Esophagus squamous epithelium (tissue), 5 donors: Measurements from ENCODE around the gene CABP2. TPM values are rescaled to one million over a fixed set of nuclear protein-coding genes. Genes with fewer than 3 reads are reported as not detected.

Experiments used
- DNase-seq: peaks from one replicate; lab custom pipeline; 2025; lab: John Stamatoyannopoulos, UW
- H3K27ac ChIP-seq, 4 donors: fragments of 200-600 bp; sonication (generic); one replicate each; pipeline ENCODE4 v1.5.1; 2016 to 2019; ENCODE audit warnings: mild to moderate bottlenecking in 1 of 4
- H3K27me3 ChIP-seq, 4 donors: fragments of 200-600 bp; sonication (generic); 1 replicate in 3 of 4; 2 replicates in 1 of 4; pipeline versions ENCODE4 v1.5.1 to v1.6.0; 2017 to 2021; ENCODE audit warnings: antibody characterized with exemption in 1 of 4
- H3K36me3 ChIP-seq, 3 donors: fragments of 200-600 bp; sonication (generic); one replicate each; pipeline ENCODE4 v1.5.1; 2016 to 2019
- H3K4me1 ChIP-seq, 3 donors: fragments of 200-600 bp; sonication (generic); one replicate each; pipeline ENCODE4 v1.5.1; 2017 to 2019
- H3K4me3 ChIP-seq, 4 donors: fragments of 200-600 bp; sonication (generic); 1 replicate in 3 of 4; 2 replicates in 1 of 4; pipeline ENCODE4 v1.5.1; 2016 to 2019; ENCODE audit warnings: mild to moderate bottlenecking in 2 of 4, moderate library complexity in 1 of 4
- H3K9me3 ChIP-seq, 3 donors: fragments of 200-600 bp; sonication (generic); one replicate each; pipeline ENCODE4 v1.5.1; 2016 to 2019
- POLR2A ChIP-seq, 4 donors: fragments of 450-650 bp; IDR thresholded peaks; one replicate each; pipeline ENCODE4 v1.6.1; 2017; ENCODE audit warnings: antibody characterized with exemption in 4 of 4, mild to moderate bottlenecking in 4 of 4, moderate library complexity in 3 of 4
- WGBS, 2 donors: methylation state at CpG; one replicate each; pipeline ENCODE4 v1.1.5; 2018; 5-methylcytosine and 5-hydroxymethylcytosine counted together
- intact Hi-C: fragments of 100-400 bp; cut with DNase I; formaldehyde crosslinking; loops from one replicate; pipeline ENCODE4 v1.15.0; 2022
- total RNA-seq, 4 donors: library from RNA; depleted of rRNA; stranded (reverse); fragments of >200 nt; gene quantifications; one replicate each; pipeline ENCODE4 v1.1.0, GENCODE V29; 2016
- TF ChIP-seq, protein P1 (sequence below), 6 experiments: fragments of 450-650 bp in 4 of 6; fragments of 200-600 bp in 2 of 6; sonication (generic) in 2 of 6; IDR thresholded peaks; one replicate each; pipeline ENCODE4 v1.5.1; 2016 to 2019; ENCODE audit warnings: antibody characterized with exemption in 6 of 6, mild to moderate bottlenecking in 4 of 6, moderate library complexity in 4 of 6
- donor health status: DM: yes; HTN: yes; CAD: no.

The CABP2 gene
- total RNA-seq, 4 donors from 2014 or later = not detected

DNA sequence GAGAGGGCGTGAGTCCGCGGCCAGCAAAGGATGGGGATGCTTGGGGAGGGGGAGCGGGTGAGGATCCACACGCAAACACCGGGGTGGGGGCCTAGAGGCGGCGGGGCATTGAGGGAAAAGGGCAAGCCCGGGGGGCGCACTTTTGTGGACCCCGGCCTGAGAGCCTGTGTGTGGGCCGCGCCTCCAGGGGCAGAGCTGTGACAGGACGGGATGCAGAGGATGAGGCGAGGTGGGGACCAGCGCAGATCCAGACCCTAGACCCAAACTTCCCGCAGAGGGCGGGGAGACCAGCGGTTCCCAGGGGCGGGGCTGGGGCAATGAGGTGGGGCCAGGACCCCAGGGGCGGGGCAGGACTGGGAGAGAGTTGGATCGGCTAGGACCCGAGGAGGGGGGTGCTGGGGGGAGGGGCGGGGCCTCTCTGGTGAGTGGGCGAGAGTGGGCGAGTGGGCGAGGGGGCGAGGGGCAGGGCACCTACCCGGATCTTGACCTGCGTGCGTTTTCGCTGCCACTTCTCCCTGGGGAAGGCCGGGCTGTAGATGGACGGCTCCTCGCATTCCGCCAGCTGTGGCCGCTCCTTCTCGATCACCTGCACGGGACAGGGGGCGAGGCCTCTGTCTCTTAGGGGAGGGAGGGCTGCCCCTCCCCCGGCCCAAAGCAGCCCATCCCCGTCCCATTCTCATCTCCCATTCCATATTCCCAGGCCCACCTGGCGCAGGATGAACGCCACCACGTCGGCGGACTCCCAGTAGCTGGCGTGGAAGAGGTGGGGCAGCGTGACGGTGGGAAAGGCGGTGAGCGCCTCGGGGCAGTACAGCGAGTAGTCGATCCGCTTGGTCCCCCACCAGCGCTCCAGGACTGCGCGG lies 28.6 kb downstream of the CABP2 start:
- Histone ChIP-seq H3K27me3 (no peaks in the 10 kb centered on the region), H3K9me3 (no peaks in the 10 kb centered on the region), H3K36me3 (peaks cover 31 to 100% (median 38%) of the 10 kb centered on the region in 3 donors), H3K4me3 (no peak overlapping the region), H3K4me1 (no peaks in the 10 kb centered on the region), H3K27ac (no peak overlapping the region)
- no peak for DNase-seq
- intact Hi-C loops = no loop called here
- 80 to 87% methylated on average over 17 to 27 of the region's 59 CpGs for WGBS, 2 donors
- TF ChIP-seq, protein P1, sequence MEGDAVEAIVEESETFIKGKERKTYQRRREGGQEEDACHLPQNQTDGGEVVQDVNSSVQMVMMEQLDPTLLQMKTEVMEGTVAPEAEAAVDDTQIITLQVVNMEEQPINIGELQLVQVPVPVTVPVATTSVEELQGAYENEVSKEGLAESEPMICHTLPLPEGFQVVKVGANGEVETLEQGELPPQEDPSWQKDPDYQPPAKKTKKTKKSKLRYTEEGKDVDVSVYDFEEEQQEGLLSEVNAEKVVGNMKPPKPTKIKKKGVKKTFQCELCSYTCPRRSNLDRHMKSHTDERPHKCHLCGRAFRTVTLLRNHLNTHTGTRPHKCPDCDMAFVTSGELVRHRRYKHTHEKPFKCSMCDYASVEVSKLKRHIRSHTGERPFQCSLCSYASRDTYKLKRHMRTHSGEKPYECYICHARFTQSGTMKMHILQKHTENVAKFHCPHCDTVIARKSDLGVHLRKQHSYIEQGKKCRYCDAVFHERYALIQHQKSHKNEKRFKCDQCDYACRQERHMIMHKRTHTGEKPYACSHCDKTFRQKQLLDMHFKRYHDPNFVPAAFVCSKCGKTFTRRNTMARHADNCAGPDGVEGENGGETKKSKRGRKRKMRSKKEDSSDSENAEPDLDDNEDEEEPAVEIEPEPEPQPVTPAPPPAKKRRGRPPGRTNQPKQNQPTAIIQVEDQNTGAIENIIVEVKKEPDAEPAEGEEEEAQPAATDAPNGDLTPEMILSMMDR (IDR thresholded peaks at IDR 0.05) = no peak
- TF ChIP-seq POLR2A (IDR thresholded peaks at IDR 0.05) = no peak

GRCh38 chr11:67493548-67494370 lies 29.5 kb downstream of the CABP2 start:
- intact Hi-C loops = no loop called here

GRCh38 chr11:67492801-67493547 lies 30.3 kb downstream of the CABP2 start:
- H3K4me3 ChIP-seq = no peak overlapping the region
- H3K36me3 ChIP-seq = peaks cover 42 to 98% (median 43%) of the 10 kb centered on the region in 3 donors
- no peak for DNase-seq
- TF ChIP-seq, protein P1 (IDR thresholded peaks at IDR 0.05) = no peak
- no CpG with 5 or more reads among the region's 46 CpGs for WGBS, 2 donors
- no peak overlapping the region for H3K27ac ChIP-seq
- H3K4me1 ChIP-seq = no peaks in the 10 kb centered on the region
- H3K9me3 ChIP-seq = no peaks in the 10 kb centered on the region
- no peaks in the 10 kb centered on the region for H3K27me3 ChIP-seq
- intact Hi-C loops = no loop called here

More at GRCh38 chr11:67493548-67494370, 29.5 kb downstream of the CABP2 start:
- no peaks in the 10 kb centered on the region for H3K27me3 ChIP-seq
- H3K4me1 ChIP-seq = no peaks in the 10 kb centered on the region
- TF ChIP-seq, protein P1 (IDR thresholded peaks at IDR 0.05) = no peak
- TF ChIP-seq POLR2A (IDR thresholded peaks at IDR 0.05) = no peak
- WGBS, 2 donors = 90 to 93% methylated on average over 2 to 33 of the region's 65 CpGs
- H3K36me3 ChIP-seq = peaks cover 39 to 100% (median 43%) of the 10 kb centered on the region in 3 donors
- no peak for DNase-seq
- H3K27ac ChIP-seq = no peak overlapping the region
- H3K4me3 ChIP-seq = no peak overlapping the region
- H3K9me3 ChIP-seq = no peaks in the 10 kb centered on the region

DNA sequence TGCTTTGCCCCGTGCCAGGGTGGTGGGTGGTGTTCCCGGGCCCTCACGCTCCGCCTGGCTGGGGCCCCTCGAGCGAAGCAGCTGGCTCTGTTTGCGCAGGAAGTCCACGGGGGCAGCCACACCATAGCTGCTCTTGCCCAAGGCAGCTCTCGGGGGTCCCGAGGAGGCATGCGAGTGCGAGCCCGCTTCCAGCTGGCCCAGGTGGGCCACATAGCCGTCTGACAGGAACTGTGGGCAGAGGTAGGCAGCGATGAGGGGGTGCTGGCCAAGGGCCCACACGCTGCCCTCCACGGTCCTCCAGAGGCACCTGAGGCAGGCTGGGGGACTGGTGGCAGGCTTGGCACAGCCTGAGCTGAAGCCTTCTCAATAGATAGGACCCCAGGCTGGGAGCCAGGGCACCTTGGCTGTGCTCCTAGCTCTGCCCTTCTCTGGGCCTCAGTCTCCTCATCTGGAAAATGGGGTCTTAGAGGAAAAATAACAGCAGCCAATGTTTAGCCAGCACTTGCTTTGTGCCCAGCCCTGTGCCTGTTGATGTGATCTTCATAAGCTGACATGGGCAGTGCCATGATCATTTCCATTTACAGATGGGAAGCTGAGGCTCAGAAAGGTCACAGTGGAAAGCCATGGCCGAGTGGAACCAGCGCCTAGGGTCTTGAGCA lies 31.0 kb downstream of the CABP2 start:
- no peak for DNase-seq
- Histone ChIP-seq H3K27me3 (no peaks in the 10 kb centered on the region), H3K9me3 (no peaks in the 10 kb centered on the region), H3K27ac (no peak overlapping the region), H3K4me1 (no peaks in the 10 kb centered on the region), H3K4me3 (no peak overlapping the region), H3K36me3 (peaks cover 43 to 98% (median 49%) of the 10 kb centered on the region in 3 donors)
- intact Hi-C loops = no loop called here
- TF ChIP-seq, protein P1 (IDR thresholded peaks at IDR 0.05) = no peak
- no peak for TF ChIP-seq POLR2A (IDR thresholded peaks at IDR 0.05)
- WGBS, 2 donors = 100% methylated on average over 1 of the region's 19 CpGs; no CpG with 5 or more reads in 1 of the 2 donors
